Stimulated activated CD8-positive, alpha-beta memory T cell treated with anti-CD3 and anti-CD28 coated beads, Interleukin-15, amount 100 ng/mL, for 4 hours (primary cell): ENCODE measurements around the gene ARHGEF28.

Source experiments
- DNase-seq, 2 donors: peaks; one replicate each; pipeline ENCODE4 v3.0.0-alpha.2; 2020; ENCODE audit warnings: low read depth in 2 of 2

Gene ARHGEF28

DNA sequence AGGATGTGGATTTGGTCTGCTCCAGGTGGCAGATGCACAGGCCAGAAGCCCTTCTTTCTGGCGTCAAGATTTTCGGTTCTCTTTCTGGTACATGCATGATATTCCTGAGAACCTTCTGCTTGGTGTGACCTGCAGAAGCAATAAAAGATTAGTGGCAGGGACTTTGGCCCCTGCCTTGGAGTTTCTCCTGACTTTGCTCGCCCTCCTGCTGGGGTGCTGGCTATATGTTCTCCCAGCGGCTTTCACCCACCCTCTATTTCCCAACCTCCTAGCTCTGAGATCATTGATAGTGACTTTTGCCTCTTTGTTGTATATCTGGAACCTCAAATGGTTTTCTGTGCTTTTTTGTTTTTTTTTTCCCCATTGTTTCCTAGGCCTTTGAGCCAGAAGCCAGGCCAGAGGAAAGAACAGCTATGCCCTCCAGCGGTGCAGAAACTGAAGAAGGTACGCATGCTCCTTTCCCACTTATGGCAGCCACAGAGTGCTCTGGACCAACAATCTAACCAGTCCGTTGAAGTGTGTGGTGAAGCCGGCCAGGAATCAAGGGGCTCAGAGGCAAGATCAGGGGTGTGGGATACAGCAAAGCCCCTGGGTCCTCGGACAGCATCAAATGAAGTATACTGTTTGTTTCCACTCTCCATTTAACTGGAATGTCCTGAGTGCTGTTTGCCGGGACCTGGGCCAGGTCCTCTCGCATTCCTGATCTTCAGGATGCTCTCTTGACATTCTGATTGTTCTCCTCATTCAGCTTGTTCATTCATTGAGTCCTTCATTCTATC, 154.5 kb downstream of the ARHGEF28 start:
- DNase-seq: no peak

- DNase-seq: no peak
Observed at GRCh38 chr5:73781107-73781768, 155.2 kb downstream of the ARHGEF28 start.

DNA sequence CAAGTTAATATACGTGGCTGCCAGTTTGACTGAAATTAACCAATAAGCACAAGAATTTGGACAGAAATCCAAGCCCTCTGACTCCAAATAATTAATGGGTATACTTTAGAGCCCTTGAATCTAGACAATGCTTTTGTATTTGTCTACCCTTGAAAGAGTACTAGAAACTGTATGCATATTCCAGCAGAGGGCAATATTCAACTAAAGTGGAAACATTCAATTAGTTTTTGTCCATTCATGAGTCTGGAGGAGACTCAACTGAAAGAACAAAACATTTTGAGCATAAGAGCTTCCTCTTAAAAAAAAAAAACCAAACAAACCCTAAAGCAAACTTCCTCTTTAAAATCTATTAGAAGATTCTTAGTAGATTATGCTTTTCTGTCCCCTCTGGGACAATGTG, 157.8 kb downstream of the ARHGEF28 start:
- DNase-seq: no peak

- DNase-seq: no peak
Observed at GRCh38 chr5:73786043-73786831, 160.2 kb downstream of the ARHGEF28 start.

DNA sequence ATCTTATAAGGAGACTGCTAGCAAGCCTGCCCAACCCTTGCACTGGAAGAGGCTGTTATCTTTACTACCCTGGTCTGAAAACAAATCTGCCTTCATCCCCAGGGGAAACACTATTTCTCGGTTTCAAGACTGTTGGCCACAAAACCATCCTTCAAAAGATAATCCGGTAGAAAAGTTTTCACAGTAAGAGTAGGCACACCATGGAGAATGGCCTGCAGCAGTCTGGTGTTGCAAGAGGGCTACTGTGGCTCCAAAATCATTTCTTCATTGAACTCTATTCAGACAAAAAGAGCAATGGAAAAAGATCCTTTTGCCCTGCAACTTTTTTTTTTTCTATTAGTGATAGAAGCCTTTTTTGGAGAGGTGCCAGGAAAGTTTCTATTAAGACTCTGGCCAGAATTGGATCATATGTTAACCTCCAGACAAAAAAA, 163.9 kb downstream of the ARHGEF28 start:
- no peak for DNase-seq

- DNase-seq: no peak
Observed at GRCh38 chr5:73791389-73791788, 165.4 kb downstream of the ARHGEF28 start.

GRCh38 chr5:73792687-73793320, 166.8 kb downstream of the ARHGEF28 start:
- peak in 1 of 2 donors; percentile 21 for DNase-seq

GRCh38 chr5:73793911-73794310, 167.9 kb downstream of the ARHGEF28 start:
- DNase-seq: no peak

DNA sequence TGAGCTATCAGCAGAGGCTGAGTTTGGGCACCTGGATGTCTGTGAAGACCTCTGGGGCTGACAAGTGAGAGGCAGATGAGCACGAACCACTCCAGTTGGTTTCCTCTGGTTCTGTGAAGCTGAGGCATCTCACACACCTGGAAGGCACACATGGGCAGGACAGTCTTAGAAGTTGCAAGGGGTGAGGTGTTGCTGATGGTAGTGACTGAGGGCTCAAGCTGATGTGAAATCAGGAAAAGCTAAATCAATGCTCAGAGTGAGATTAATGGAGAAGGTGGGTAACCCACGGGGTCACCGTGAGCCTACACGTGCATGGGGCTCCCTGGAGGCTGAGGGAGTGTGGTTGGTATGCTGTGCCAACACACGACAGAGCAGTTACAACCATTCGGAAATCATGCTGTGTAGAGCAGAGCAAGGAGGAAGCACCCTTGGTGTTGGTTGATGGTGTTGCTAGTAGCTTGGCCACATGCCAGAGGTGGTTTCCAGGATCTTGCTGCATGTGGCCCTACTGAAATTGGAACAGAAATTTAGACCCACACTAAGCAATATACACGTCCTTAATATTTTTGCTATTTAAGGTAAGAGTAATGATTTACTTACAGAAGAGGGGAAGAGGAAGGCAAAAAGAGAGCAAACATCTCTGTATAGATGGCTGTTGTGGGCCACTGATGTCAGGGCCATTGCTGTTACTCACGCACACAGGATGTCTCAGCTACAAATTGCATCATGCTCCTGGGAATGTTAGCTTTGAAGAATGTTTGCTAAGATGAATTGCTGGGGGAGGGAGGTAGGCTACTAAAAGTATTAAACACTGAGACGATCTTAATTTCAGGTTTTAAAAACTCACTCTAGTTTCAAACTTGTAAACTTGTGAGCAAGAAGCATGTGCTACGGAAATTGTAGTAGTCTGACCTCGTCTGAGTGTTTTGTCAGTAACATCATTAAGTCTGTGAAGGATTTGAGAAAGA, 170.5 kb downstream of the ARHGEF28 start:
- DNase-seq: no peak

DNA sequence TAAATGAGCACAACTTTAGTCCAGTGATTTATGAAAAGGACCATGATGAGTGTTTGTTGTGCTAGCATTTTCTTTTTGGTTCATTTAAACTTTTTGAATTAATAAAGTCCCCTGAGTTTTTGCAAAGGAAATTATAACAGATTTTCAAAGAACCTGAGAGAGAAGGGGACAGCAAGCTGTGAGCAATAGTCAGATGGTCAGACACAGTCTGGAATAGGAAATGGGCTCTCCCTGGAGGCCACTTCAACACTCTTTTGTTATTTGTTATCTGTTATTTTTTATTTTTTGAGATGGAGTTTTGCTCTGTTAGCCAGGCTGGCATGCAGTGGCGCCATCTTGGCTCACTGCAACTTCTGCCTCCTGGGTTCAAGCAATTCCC, 171.1 kb downstream of the ARHGEF28 start:
- DNase-seq: no peak

GRCh38 chr5:73799401-73799972, 173.5 kb downstream of the ARHGEF28 start:
- no peak for DNase-seq

DNA sequence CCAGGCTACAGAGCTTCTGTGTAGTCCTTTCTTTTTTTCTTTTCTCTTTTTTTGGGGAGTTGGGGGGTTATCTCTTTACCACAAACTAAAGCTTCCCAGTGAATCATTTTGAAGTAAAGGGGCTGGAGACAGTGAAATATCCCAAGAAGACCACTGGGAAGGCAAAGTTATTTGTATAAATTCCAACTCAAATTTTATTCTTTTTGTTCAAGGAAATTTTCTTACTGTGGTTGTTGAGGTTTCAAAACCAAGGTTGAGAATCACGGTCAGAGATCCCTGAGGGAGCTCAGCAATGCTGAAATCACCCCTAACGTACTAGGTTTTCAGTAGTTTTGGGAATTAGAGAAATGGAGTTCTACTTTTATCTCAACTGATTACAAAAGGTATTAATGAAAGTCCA, 175.7 kb downstream of the ARHGEF28 start:
- DNase-seq: no peak

DNA sequence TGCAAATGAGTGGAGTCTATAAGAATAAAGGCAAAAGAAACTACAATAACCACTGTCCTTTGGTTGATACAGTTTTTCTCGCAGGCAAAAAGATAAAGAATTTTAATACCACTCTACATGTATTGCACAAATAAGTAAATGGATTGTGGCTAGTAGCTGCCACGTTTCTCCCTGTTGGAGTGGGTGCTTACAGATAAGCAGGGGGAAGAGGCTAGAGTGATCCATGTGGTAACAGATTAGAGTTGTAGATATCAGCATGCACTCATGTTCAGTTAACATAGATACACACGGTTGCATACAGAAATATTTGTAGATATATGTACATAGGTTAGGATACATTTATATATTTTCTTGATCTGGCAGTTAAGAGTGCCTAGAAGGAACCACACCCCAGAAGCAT, 179.5 kb downstream of the ARHGEF28 start:
- DNase-seq: no peak

- DNase-seq: no peak
Observed at GRCh38 chr5:73808911-73809310, 182.9 kb downstream of the ARHGEF28 start.

- DNase-seq: no peak
Observed at GRCh38 chr5:73810429-73810828, 184.4 kb downstream of the ARHGEF28 start.

DNA sequence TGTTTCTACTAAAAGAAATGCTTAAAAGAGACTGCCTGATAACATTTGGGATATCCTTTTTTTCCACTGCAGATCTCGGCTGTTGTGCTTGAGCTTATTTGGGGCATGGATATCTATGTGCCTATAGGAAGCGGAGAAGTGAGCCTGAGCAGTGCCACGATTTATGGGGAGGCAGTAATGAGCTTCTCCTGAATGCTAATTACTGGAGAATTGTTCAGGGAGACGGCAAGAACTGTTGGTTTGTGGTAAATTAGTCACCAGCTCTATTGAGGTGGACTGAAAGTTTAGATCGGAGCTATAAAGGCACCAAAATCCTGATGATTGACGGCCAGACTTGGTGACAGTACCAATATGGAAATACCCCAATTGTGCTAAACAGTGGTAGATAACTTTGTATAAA, 186.5 kb downstream of the ARHGEF28 start:
- no peak for DNase-seq

DNA sequence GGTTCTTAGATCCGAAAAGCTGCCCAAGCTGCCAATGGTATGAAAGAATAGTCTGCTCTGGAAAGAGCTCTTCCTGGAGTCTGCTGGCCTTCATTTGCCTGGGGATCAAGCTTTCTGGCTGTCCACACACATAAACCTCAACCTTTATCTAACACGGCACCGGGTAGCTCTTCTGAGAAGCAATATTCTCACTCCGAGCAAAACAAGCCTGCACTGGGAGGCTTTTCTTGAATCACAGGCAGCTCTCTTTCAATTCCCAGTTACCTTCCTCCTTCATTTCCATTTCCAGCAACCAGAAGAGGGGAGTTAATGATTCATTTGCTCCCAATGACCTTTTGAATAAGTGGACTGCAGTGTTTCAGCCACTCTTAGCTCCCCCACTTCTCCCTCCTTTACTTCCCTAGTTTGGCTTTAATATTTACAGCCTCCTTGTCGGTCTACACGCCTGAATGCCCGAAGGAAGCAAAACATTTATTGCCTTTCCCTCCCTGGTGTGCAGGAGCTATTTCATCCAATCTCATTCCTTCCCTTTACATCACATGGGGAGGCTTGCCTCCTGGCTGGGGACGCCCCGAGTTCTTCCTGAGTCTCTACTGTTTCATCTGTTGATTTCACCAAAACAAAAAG, 187.1 kb downstream of the ARHGEF28 start:
- no peak for DNase-seq

GRCh38 chr5:73814233-73814846, 188.3 kb downstream of the ARHGEF28 start:
- DNase-seq: no peak

DNA sequence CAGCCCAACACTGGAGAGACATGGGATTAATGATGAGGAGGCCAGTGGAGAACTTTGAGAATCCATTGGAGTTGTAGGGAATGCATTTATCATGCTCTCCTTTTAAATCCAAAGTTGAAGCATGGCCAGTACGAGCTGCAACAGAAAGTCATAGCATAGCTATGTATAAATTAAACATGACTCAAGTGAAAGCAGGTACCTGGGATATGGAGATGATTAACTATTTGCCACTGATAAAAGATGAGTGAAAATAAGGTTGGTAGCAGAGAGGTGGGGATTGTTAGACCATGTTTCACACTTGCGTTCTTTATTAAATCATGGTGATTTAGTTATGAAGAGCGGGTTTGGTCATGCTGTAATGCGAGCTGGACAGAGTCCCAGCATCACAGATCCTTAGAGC, 189.6 kb downstream of the ARHGEF28 start:
- DNase-seq: no peak
